SK-N-SH (cell line): ENCODE results near the gene PECR.

Experiments
- CHD2 ChIP-seq: fragments of 150-350 bp; IDR thresholded peaks from 2 replicates; pipeline ENCODE4 v1.6.1; 2018; ENCODE audit warnings: low read length; ENCODE audit not compliant: partially characterized antibody
- CTCF ChIP-seq: fragments of 200-600 bp; sonication (generic); IDR thresholded peaks from 2 replicates; pipeline ENCODE4 v1.6.1; 2017; ENCODE audit warnings: antibody characterized with exemption, mild to moderate bottlenecking, moderate library complexity
- EZH2phosphoT487 ChIP-seq: fragments of 200-600 bp; sonication (generic); IDR thresholded peaks from 2 replicates; pipeline ENCODE4 v1.6.1; 2017; ENCODE audit warnings: low read depth, mixed run types, mild to moderate bottlenecking, antibody characterized with exemption, moderate library complexity, borderline replicate concordance
- JUND ChIP-seq: IDR thresholded peaks from 2 replicates; pipeline ENCODE4 v1.4.0; 2012
- MAX ChIP-seq: IDR thresholded peaks from 2 replicates; pipeline ENCODE4 v1.4.0; 2012; ENCODE audit warnings: low read depth
- RAD21 ChIP-seq: IDR thresholded peaks from 2 replicates; pipeline ENCODE4 v1.6.1; 2012; ENCODE audit warnings: mild to moderate bottlenecking, low read length

GRCh38 chr2:216064665-216065064 lies 16.9 kb downstream of the PECR start:
- no peak for TF ChIP-seq CTCF
- no peak for TF ChIP-seq JUND
- TF ChIP-seq EZH2phosphoT487 = no peak
- no peak for TF ChIP-seq RAD21
- TF ChIP-seq MAX = no peak
- TF ChIP-seq CHD2 = no peak
